GM18502 (cell line): Measurements from ENCODE around the gene MAG.
"Not testable (repeated sequence)": the region's sequence is repeated elsewhere in the genome, so short reads cannot be mapped to it uniquely, and the experiment has no call there.

ENCODE experiments used
- ATAC-seq: cut with Tn5 transposase; IDR thresholded peaks from one replicate; pipeline ENCODE4 v1.9.1; 2021; ENCODE audit warnings: mild to moderate bottlenecking; ENCODE audit not compliant: unreplicated experiment, poor library complexity

The MAG gene

GRCh38 chr19:35355791-35356460 lies 64.0 kb downstream of the MAG start:
- no peak for ATAC-seq

GRCh38 chr19:35357867-35358573 lies 66.1 kb downstream of the MAG start, which contains the start of gene FFAR3:
TSS of gene FFAR3 (plus strand) at chr19:35358460. CDS start at chr19:35358891, 431 bp downstream.
- no peak for ATAC-seq

- not testable (repeated sequence) for ATAC-seq
Measured at GRCh38 chr19:35358834-35359233, 66.9 kb downstream of the MAG start.

- ATAC-seq: not testable (repeated sequence)
Measured at GRCh38 chr19:35359395-35359794, 67.4 kb downstream of the MAG start.

- ATAC-seq: not testable (repeated sequence)
Measured at GRCh38 chr19:35360081-35360480, 68.1 kb downstream of the MAG start.

GRCh38 chr19:35360880-35361420 lies 69.0 kb downstream of the MAG start:
- no peak for ATAC-seq

- ATAC-seq: no peak
Measured at GRCh38 chr19:35362261-35363000, 70.5 kb downstream of the MAG start.

- ATAC-seq: no peak
Measured at GRCh38 chr19:35363001-35363590, 71.1 kb downstream of the MAG start.
